Activated T-helper 1 cell treated with anti-CD3 and anti-CD28 coated beads, Interleukin-2, amount 50 U/mL, for 16 hours (primary cell): ENCODE data around the gene EPHA5.

ENCODE experiments used
- DNase-seq, 2 donors: peaks; one replicate each; pipeline ENCODE4 v3.0.0-alpha.2; 2020; ENCODE audit warnings: low read depth in 1 of 2, low spot score in 1 of 2

EPHA5 gene

DNA sequence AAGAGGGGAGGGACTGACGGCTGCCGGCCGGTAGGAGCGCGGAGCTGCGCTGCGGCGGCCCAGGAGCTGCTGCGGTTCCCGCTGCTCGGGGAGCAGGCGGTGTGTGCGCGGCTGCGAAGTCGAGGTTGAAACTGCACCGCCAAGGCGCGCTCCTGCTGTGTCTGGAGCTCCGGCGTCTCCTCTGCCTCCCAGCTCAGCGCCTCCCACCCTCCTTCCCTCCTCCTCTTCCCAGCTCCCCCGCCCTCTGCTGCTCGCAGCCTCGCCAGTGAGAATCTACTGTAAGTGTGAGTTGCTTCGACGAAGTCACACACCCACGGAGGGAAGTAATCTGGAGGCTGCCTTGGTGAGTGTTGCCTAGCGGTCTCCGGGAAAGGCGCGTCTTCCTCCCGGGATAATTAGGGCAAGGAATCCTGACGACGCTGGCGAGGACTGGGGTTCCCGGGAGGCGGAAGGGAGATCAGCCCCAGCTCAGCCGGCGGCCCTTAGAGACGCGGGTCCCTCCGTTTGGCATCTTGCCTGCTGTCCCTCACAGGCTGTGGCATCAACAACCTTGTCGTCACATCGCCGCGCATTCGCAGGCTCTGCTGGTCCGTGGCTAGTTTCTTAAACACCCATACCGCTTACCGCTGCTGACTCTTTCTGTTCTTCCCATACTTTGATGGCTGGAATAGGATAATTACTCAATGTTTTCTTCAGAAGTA is at the start of gene EPHA5:
Gene EPHA5, minus strand, starts transcription at position 159 of the 701 bp plus-strand sequence. CDS start 747 bp downstream, outside the sequence.
- no peak for DNase-seq

DNA sequence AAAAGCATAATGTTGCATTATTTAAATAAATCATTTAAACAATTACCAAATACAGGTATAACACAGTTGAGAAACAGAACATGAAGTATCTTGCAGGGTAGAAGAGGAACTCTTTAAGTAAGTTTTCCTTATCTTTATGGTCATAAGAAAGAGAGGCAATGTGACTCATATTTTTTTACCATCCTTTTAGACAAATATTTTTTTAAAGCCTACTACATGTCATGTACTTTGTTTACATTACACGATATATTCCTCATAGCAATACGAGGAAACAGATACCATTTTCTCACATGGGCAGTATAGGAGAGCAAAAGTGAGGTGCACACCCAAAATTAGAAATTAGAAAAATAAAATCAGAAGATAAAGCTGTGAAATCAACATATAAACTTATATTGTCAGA is 49.3 kb upstream of the EPHA5 start:
- DNase-seq = no peak

DNA sequence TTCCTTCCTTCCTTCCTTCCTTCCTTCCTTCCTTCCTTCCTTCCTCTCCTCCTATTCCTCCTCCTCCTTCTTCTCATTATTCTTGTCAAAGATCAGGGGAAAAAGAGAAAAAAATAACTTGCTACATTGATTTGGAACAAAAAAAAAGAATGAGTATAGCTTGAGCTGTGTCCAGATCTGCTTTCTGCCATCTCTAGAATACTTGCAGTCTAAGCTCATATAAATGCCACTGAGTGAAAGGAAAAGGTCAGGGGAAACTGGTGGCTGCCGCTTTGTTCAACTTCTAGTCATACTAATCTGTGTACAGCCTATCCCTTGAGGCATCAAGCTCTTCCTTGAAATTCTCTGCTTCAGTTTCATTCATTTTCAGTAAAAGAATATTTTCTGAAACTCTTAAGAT is 28.3 kb upstream of the EPHA5 start:
- no peak for DNase-seq

DNA sequence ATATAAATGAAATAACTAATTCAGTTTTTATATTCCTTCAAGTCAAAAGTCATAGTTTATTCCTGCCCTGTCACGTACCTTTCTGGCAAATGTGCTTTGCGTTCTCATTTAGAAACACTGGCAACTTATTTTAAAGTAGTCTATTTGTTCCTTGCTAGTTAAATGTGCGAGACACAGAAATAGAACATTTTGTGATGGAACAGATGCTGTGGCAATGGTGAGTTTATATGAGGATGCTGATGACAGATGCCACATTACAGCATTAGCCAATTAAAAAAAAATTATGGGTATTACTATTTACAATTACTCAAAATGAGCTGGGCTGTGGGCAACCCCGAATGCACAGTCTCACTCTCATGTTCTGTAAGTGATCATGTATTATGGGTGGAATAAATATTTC is 26.1 kb upstream of the EPHA5 start:
- no peak for DNase-seq

DNA sequence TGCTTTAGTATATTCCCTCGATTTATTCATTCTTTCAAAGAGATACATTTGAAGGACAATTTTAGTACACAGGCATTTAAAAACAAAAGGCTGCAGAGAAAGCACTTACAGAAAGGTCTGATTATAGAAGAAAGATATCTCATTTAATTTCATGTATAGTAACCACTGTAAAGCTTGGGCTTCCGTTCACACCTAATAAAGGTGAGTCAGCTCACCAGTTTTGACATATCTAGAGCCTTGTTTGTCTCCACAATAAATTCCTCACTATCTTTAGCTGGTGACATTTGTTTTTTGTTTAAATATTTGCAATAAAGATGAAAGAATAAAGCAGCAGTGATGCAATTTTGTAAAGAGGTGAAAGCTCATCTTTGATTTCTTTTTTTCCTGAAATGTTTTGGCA is 1.1 kb upstream of the EPHA5 start:
- no peak for DNase-seq

- DNase-seq = no peak
These were observed 314 bp downstream of the EPHA5 start for GRCh38 chr4:65670020-65670330.

DNA sequence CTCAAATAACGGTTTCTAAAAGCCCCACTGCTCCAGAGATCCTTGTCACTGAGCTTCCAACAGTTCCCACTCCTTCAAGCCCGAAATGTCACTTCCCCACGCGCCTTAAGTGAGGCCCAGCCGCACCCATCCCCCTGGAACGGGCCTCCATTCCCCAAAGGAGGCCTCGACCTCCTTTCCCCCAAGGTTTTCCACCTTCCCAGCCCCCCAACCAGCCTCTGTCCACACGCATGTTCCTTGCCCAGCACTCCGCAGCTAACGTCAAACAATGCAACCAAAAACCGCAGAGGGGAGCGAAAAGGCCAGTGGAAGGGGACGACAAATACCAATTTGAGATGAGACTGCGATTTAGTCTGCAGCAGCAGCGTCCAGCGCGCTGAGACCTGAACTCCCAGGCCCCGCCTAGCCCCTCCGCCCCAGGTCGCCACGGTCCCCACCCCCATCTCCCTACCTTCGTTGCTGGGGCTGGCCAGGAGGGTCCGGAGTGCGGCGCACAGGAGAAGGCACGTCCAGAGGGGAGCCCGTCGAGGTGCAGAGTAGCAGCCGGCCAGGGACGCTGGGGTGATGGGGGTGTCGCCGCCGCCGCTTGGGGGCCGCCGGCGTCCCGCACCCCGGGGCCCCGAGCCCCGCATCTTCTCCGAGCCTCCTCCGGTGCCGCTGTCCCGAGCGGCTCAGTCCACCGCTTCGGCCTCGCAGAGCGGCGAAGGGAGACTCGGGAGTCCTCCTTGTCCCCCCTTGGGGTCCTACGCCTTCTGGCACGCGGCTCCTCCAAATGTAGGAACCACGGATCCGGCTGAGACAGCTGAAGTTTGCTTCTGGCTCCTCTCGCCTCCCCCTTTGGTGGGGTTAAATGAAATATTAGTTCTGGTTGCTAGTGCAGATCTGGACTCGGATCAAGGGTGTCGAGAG is 924 bp downstream of the EPHA5 start:
- DNase-seq = no peak

GRCh38 chr4:65668201-65669089 is 1.8 kb downstream of the EPHA5 start:
- DNase-seq = no peak

GRCh38 chr4:65667506-65668041 is 2.7 kb downstream of the EPHA5 start:
- no peak for DNase-seq

- DNase-seq = no peak
These were observed 4.3 kb downstream of the EPHA5 start for GRCh38 chr4:65665771-65666523.

DNA sequence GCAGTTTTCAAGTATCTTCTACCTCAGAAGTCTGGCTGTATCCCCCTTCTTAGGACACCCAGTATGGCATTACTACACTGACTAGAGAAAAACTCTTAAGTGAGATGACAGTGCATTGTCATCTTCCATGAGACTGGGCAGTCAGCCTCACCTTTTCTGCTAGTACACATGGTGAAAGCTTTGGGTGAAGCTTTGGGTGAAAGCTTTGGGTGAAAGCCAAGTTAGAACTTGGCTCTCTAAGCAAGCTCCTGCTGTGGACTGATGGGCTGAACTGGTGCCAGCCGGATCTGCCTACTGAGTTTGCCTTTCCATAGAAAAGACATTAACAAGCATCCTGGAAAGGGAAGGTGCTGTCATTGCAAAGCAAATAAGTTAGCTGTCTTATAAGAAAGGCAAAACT is 8.8 kb downstream of the EPHA5 start:
- DNase-seq = no peak

- DNase-seq = no peak
These were observed 12.2 kb downstream of the EPHA5 start for GRCh38 chr4:65658117-65658516.

GRCh38 chr4:65656008-65656407 is 14.3 kb downstream of the EPHA5 start:
- DNase-seq = no peak

GRCh38 chr4:65654976-65655375 is 15.3 kb downstream of the EPHA5 start:
- no peak for DNase-seq

DNA sequence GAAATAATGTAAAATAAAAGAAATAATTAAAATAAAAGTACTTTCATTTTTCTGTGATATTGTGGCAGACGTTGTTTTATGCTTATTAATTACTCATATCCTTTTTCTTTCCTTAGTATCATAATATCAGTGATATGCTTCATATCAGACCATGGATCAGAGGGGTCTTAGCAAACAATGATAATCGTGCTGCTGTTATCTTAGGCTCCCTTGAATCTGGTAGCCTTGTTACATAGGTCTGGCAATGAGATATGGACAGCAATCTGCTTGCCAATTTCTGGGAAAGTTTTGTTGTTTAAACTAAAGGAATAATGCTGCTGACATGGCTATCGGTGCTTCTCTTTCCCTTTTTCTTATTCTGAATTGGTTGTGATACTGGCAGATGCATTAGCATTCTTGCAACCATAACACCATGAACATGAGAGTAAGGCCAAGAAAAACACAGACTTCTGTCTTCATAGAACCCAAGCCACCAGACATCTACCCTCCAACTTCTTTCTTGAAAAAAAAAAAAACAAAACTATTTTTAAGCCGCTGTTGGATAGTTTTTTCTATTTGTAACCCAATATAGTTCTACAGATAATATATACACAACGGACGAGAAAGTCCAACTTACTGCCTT is 16.4 kb downstream of the EPHA5 start:
- DNase-seq = no peak

GRCh38 chr4:65651751-65652150 is 18.5 kb downstream of the EPHA5 start:
- no peak for DNase-seq

DNA sequence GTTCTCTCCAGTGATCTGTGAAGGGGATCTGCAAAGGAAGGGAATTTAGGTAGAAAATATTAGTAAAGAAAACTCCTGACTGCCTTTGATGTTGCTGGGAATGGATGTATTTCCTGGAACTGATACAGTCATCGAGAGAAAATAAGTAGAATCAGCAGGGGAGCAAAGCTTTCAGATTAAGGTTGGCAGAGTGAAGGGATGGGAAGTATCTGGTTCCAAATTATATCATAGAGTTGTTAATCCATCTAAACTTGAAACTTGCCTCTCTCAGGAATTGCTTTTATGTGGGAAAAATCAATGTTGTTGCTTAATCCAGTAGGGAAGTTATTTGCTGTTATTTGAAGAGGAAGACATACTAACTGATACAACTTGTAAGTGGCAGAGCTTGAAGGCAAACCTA is 19.3 kb downstream of the EPHA5 start:
- DNase-seq = no peak

DNA sequence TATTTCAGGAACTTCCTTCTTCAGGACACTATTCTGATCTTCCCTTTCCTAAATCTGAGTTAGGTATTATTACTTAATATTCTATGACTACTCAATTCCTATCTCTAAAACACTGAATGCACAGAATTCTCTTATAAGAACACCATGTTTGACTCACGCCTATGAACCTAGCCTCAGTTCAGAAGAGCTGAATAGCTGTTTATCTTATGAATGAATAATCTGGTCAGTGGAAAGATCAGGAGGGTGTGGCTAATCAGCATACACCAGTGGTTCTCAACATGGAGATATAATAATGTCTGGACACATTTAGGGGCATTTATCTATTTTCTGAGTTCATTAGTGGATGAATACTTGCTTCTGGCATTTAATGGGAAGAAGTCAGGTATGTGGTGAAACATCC is 24.2 kb downstream of the EPHA5 start:
- no peak for DNase-seq

GRCh38 chr4:65645185-65645584 is 25.1 kb downstream of the EPHA5 start:
- DNase-seq = no peak
